OCI-LY7 (cell line): ENCODE measurements around the gene NDUFAF2. TPM values are rescaled to one million over a fixed set of nuclear protein-coding genes. Genes with fewer than 3 reads are reported as not detected.
"Not testable (repeated sequence)": the region's sequence is repeated elsewhere in the genome, so short reads cannot be mapped to it uniquely, and the experiment has no call there.

Experiments used
- BruUV-seq: library from RNA; stranded (reverse); fragments of 400-500 nt; replicated peaks from 2 replicates; lab custom pipeline; 2021; lab: Mats Ljungman, UMichigan
- CTCF ChIA-PET: fragments of 300-600 bp; sonication (Branson Sonifier 250); formaldehyde crosslinking; loops from one replicate; lab custom pipeline; 2022; ENCODE audit warnings: antibody characterized with exemption; ENCODE audit not compliant: unreplicated experiment; lab: Charles Lee
- POLR2A ChIA-PET: fragments of 300-600 bp; sonication (Branson Sonifier 250); formaldehyde crosslinking; loops from one replicate; lab custom pipeline; 2022; ENCODE audit warnings: antibody characterized with exemption; lab: Charles Lee
- DNase-seq: peaks from one replicate; pipeline ENCODE4 v3.0.0-alpha.2; 2015; ENCODE audit warnings: low spot score
- H2AFZ ChIP-seq: fragments of 200-600 bp; sonication (generic), shearing (Covaris generic); 2 replicates; pipeline ENCODE4 v1.6.1; 2014; ENCODE audit warnings: mild to moderate bottlenecking, antibody characterized with exemption, low read length, moderate library complexity
- H3K27ac ChIP-seq: fragments of 200-600 bp; sonication (generic); 2 replicates; pipeline ENCODE4 v1.5.1; 2014; ENCODE audit warnings: mixed run types, low read depth, mild to moderate bottlenecking, moderate library complexity, low read length, inconsistent platforms; ENCODE audit not compliant: poor library complexity, severe bottlenecking
- H3K36me3 ChIP-seq: fragments of 200-600 bp; sonication (generic); 2 replicates; pipeline ENCODE4 v1.6.1; 2014; ENCODE audit warnings: mild to moderate bottlenecking, antibody characterized with exemption, low read length, moderate library complexity, mixed read lengths; ENCODE audit not compliant: insufficient read depth
- H3K4me1 ChIP-seq: fragments of 200-600 bp; sonication (generic); 2 replicates; pipeline ENCODE4 v1.5.1; 2014; ENCODE audit warnings: mild to moderate bottlenecking, low read length; ENCODE audit not compliant: insufficient read depth, poor library complexity, severe bottlenecking
- H3K4me2 ChIP-seq: fragments of 200-600 bp; sonication (generic); 2 replicates; pipeline ENCODE4 v1.6.1; 2014; ENCODE audit warnings: mild to moderate bottlenecking, low read length
- H3K4me3 ChIP-seq: fragments of 200-600 bp; sonication (generic); 2 replicates; pipeline ENCODE4 v1.5.1; 2014; ENCODE audit warnings: mild to moderate bottlenecking, low read depth, low read length; ENCODE audit not compliant: poor library complexity, severe bottlenecking
- H3K79me2 ChIP-seq: fragments of 200-600 bp; sonication (generic); 2 replicates; pipeline ENCODE4 v1.6.1; 2016; ENCODE audit warnings: low read depth, mild to moderate bottlenecking, low read length, moderate library complexity, mixed read lengths; ENCODE audit not compliant: insufficient read depth
- H3K9me2 ChIP-seq: fragments of 200-600 bp; sonication (generic); 2 replicates; pipeline ENCODE4 v1.6.1; 2016; ENCODE audit warnings: mild to moderate bottlenecking, low read length, mixed read lengths; ENCODE audit not compliant: insufficient read depth
- H3K9me3 ChIP-seq: fragments of 200-600 bp; sonication (generic); 2 replicates; pipeline ENCODE4 v1.6.1; 2014; ENCODE audit warnings: mild to moderate bottlenecking, mixed run types, low read length, mixed read lengths
- H4K20me1 ChIP-seq: fragments of 200-600 bp; sonication (generic); 2 replicates; pipeline ENCODE4 v1.6.1; 2014; ENCODE audit warnings: mild to moderate bottlenecking, antibody characterized with exemption, low read length, moderate library complexity, mixed read lengths; ENCODE audit not compliant: insufficient read depth
- EZH2phosphoT487 ChIP-seq: fragments of 200-600 bp; sonication (generic); IDR thresholded peaks from 2 replicates; pipeline ENCODE4 v1.6.1; 2018; ENCODE audit warnings: low read depth, borderline replicate concordance, mild to moderate bottlenecking, mixed run types, antibody characterized with exemption, low read length, moderate library complexity, mixed read lengths
- intact Hi-C: fragments of 100-400 bp; cut with micrococcal nuclease; formaldehyde crosslinking; loops from one replicate; pipeline ENCODE4 v1.10.0; 2022; ENCODE audit not compliant: unreplicated experiment
- total RNA-seq, 2 experiments: library from RNA; depleted of rRNA in 1 of 2; stranded (reverse); fragments of >200 nt in 1 of 2; shearing (Covaris generic) in 1 of 2; gene quantifications; 2 replicates each; pipeline ENCODE4 v1.2.3, GENCODE V29; 2014 to 2022
- TF ChIP-seq, protein P1 (sequence below): fragments of 200-600 bp; sonication (generic); conservative IDR thresholded peaks from 2 replicates; pipeline ENCODE4 v1.5.1; 2014; ENCODE audit warnings: mild to moderate bottlenecking, antibody characterized with exemption, low read length, moderate library complexity, mixed read lengths

The NDUFAF2 gene
- total RNA-seq, 2 experiments from 2014 or later: 20.8 to 36.8 TPM

DNA sequence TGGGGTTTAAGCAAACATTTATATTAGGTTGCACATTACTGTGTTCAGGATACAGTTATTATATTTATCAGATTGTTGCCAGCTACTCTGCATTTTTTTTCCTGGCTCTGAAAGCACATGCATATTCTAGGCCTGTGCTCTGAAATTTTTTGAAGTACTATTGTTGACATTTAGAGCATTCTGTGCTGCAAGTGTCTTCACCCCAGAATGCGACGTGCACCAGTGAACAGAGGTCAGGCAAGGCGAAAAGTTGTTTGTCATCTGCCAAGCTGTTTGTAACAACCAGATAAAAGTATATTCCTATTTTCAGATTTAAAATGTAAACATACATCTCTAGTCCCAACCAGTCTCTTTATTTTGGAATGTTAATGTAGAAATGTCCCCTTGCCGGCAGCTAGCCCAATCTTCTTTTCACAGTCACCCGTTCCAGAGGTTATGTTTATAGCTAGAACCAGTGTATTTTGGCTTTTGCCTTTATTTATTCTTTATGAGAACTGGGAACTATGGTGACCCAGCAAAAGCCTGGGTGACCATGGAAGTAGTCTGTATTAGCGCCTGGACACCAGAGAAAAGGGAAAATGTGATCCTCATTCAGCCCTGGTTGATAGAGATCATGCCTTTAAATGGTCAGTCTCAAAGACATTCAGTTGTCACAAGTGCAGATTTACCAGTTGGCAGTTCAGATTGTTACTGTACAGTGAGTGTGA lies 84.6 kb downstream of the NDUFAF2 start:
- Histone ChIP-seq H3K4me2 (no peak overlapping the region), H3K79me2 (no peaks in the 10 kb centered on the region), H2AFZ (no peak overlapping the region), H3K9me2 (no peaks in the 10 kb centered on the region), H3K4me1 (no peaks in the 10 kb centered on the region), H4K20me1 (no peaks in the 10 kb centered on the region), H3K36me3 (no peaks in the 10 kb centered on the region), H3K9me3 (no peaks in the 10 kb centered on the region), H3K27ac (no peak overlapping the region), H3K4me3 (no peak overlapping the region)
- intact Hi-C loops: no loop called here
- DNase-seq: no peak
- CTCF ChIA-PET: no interaction called here
- TF ChIP-seq, protein P1, sequence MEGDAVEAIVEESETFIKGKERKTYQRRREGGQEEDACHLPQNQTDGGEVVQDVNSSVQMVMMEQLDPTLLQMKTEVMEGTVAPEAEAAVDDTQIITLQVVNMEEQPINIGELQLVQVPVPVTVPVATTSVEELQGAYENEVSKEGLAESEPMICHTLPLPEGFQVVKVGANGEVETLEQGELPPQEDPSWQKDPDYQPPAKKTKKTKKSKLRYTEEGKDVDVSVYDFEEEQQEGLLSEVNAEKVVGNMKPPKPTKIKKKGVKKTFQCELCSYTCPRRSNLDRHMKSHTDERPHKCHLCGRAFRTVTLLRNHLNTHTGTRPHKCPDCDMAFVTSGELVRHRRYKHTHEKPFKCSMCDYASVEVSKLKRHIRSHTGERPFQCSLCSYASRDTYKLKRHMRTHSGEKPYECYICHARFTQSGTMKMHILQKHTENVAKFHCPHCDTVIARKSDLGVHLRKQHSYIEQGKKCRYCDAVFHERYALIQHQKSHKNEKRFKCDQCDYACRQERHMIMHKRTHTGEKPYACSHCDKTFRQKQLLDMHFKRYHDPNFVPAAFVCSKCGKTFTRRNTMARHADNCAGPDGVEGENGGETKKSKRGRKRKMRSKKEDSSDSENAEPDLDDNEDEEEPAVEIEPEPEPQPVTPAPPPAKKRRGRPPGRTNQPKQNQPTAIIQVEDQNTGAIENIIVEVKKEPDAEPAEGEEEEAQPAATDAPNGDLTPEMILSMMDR: no peak
- no peak for TF ChIP-seq EZH2phosphoT487
- no TSS peak for BruUV-seq
- POLR2A ChIA-PET: no interaction called here

DNA sequence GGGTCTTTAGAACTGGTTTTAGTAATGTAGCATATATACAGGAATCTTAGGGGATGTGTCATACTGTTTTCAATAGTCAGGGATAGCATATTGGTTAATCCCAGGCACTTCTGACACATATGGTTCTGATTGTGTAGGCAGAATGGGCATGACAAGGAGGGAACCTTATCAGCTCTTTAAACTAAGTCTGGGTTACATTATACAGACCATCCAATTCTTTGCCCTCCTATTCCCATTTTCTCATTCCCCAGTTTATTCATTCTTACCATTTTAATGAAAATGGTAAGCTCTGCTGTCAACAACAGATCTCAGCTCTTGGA lies 85.1 kb downstream of the NDUFAF2 start:
- Histone ChIP-seq H3K9me3 (no peaks in the 10 kb centered on the region), H2AFZ (no peak overlapping the region), H3K4me1 (no peaks in the 10 kb centered on the region), H3K9me2 (no peaks in the 10 kb centered on the region), H4K20me1 (no peaks in the 10 kb centered on the region), H3K36me3 (no peaks in the 10 kb centered on the region), H3K4me2 (no peak overlapping the region), H3K27ac (no peak overlapping the region), H3K4me3 (no peak overlapping the region), H3K79me2 (no peaks in the 10 kb centered on the region)
- DNase-seq: no peak
- POLR2A ChIA-PET: no interaction called here
- TF ChIP-seq, protein P1: no peak
- TF ChIP-seq EZH2phosphoT487: no peak
- CTCF ChIA-PET: no interaction called here
- intact Hi-C loops: no loop called here
- no TSS peak for BruUV-seq

DNA sequence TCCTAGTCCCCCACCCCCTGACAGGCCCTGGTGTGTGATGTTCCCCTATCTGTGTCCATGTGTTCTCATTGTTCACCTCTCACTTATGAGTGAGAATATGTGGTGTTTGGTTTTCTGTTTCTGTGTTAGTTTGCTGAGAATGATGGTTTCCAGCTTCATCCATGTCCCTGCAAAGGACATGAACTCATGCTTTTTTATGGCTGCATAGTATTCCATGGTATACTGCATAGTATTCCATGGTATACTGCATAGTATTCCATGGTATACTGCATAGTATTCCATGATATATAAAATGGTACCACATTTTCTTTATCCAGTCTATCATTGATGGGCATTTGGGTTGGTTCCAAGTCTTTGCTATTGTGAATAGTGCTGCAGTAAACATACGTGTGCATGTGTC lies 86.3 kb downstream of the NDUFAF2 start:
- H2AFZ ChIP-seq, H3K4me1 ChIP-seq, H3K4me3 ChIP-seq, BruUV-seq, POLR2A ChIA-PET, H3K27ac ChIP-seq, H3K79me2 ChIP-seq, DNase-seq, H4K20me1 ChIP-seq, H3K4me2 ChIP-seq, CTCF ChIA-PET, H3K9me2 ChIP-seq, H3K9me3 ChIP-seq, intact Hi-C loops, H3K36me3 ChIP-seq: not testable (repeated sequence)
